ENCODE results near the gene GSTO2. TPM values are rescaled to one million over a fixed set of nuclear protein-coding genes. Genes with fewer than 3 reads are reported as not detected.

GSTO2 gene
- total and polyA plus RNA-seq, 2 of the 4 experiments (the other 2 are of a cell fraction), result 1.4 to 2.3 TPM

- Histone ChIP-seq H4K8ac (ENCODE audit: low read depth in 2 of 2, low read length in 2 of 2) (no peak overlapping the region), H3K9me3 (ENCODE audit: control insufficient read depth, insufficient read depth, low read length) (no peaks in the 10 kb centered on the region), H3K9me1 (ENCODE audit: insufficient read depth, low read length) (no peaks in the 10 kb centered on the region; the same call in 1 of the 2 replicates), H3K18ac (ENCODE audit: low read depth, low read length) (no peak overlapping the region), H3K4ac (ENCODE audit: low read depth, low read length) (no peak overlapping the region), H3K23ac (ENCODE audit: low read depth, low read length) (no peak overlapping the region), H3K56ac (ENCODE audit: extremely low read depth, insufficient read depth, low read length) (no peak overlapping the region), H2BK5ac (ENCODE audit: low read depth, low read length, poor library complexity, severe bottlenecking) (no peak overlapping the region), H2BK120ac (ENCODE audit: low read depth, low read length) (no peak overlapping the region), H3K9ac (ENCODE audit: low read depth, low read length) (no peak overlapping the region), H4K20me1 (ENCODE audit: insufficient read depth, low read length) (no peaks in the 10 kb centered on the region), H3K36me3 (ENCODE audit: control insufficient read depth, insufficient read depth, low read length) (no peaks in the 10 kb centered on the region), H3K27ac (ENCODE audit: insufficient read depth, low read length) (no peak overlapping the region), H2AK5ac (ENCODE audit: low read depth, low read length) (no peak overlapping the region), H4K5ac (ENCODE audit: low read depth, low read length) (no peak overlapping the region), H2BK20ac (ENCODE audit: low read depth, low read length) (no peak overlapping the region), H2AFZ (replicated peaks; ENCODE audit: low read length, poor library complexity) (no peak overlapping the region), H3K4me3 (ENCODE audit: insufficient read depth, low read depth, low read length) (no peak overlapping the region), H4K91ac (ENCODE audit: insufficient read depth, low read depth, low read length) (no peak overlapping the region), H3K27me3 (ENCODE audit: control insufficient read depth, insufficient read depth, low read length) (no peaks in the 10 kb centered on the region), H3K4me1 (ENCODE audit: control insufficient read depth, insufficient read depth, low read length) (peaks cover 13% of the 10 kb centered on the region), H3K79me1 (ENCODE audit: low read depth in 1 of 2, low read length in 2 of 2) (peaks cover 0 to 4% of the 10 kb centered on the region in 2 experiments; a peak in 1 of 4 replicates), H3K4me2 (ENCODE audit: low read depth, low read length) (no peak overlapping the region), H3K14ac (replicated peaks; ENCODE audit: low read depth, low read length) (no peak overlapping the region), H2BK15ac (ENCODE audit: low read depth, low read length) (no peak overlapping the region), H2AK9ac (replicated peaks; ENCODE audit: low read depth, low read length, poor library complexity) (no peak overlapping the region)
- TF ChIP-seq NFE2L2 (IDR thresholded peaks at IDR 0.05; ENCODE audit: low read depth, low read length) (no peak), MXI1 (IDR thresholded peaks at IDR 0.05; ENCODE audit: borderline replicate concordance, low read depth, low read length) (no peak), USF2 (IDR thresholded peaks at IDR 0.05; ENCODE audit: low read depth, low read length) (no peak), ELK1 (IDR thresholded peaks at IDR 0.05; ENCODE audit: borderline replicate concordance, low read depth, low read length) (no peak), RFX5 (IDR thresholded peaks at IDR 0.05; ENCODE audit: low read depth, low read length) (no peak), POLR2A (IDR thresholded peaks at IDR 0.05; ENCODE audit: low read depth, low read length) (no peak), CEBPB (IDR thresholded peaks at IDR 0.05; ENCODE audit: low read depth, low read length) (no peak), CHD1 (IDR thresholded peaks at IDR 0.05; ENCODE audit: low read depth, low read length) (no peak), CTCF (conservative IDR thresholded peaks at IDR 0.05; ENCODE audit: low read depth, low read length) (no peak), BHLHE40 (IDR thresholded peaks at IDR 0.05; ENCODE audit: low read depth, low read length) (no peak), RCOR1 (IDR thresholded peaks at IDR 0.05; ENCODE audit: insufficient replicate concordance, low read length) (no peak), SMC3 (IDR thresholded peaks at IDR 0.05; ENCODE audit: low read depth, low read length) (no peak), FOS (IDR thresholded peaks at IDR 0.05; ENCODE audit: low read depth, low read length) (no peak), MAZ (IDR thresholded peaks at IDR 0.05; ENCODE audit: borderline replicate concordance, low read depth, low read length) (no peak), MAFK (IDR thresholded peaks at IDR 0.05; ENCODE audit: low read depth, low read length) (no peak), RAD21 (IDR thresholded peaks at IDR 0.05; ENCODE audit: low read length) (no peak)
- intact Hi-C loops (cut with micrococcal nuclease), result no loop called here
- ATAC-seq (ENCODE audit: low read depth) (no peak), DNase-seq (no peak)
- dilution Hi-C loops (cut with HindIII; ENCODE audit: low sequenced_read_pairs, unreplicated experiment), result no loop called here
- WGBS, 2 experiments (ENCODE audit: extremely low coverage in 2 of 2, insufficient read length in 1 of 2), result no CpG with 5 or more reads among the region's 2 CpGs
- POLR2A ChIA-PET (ENCODE audit: unreplicated experiment), result no interaction called here
- BruUV-seq (replicated peaks), result no TSS peak
- in situ Hi-C loops (cut with MboI; ENCODE audit: low sequenced_read_pairs), result no loop called here
- CTCF ChIA-PET, result interaction anchor here (0.9 to 1.0 kb wide), 2 partner anchors 11 to 156 kb away, joined by 3 read pairs; partner anchors contain the start of gene SFR1
Measured at GRCh38 chr10:104277785-104278184, 8.8 kb downstream of the GSTO2 start.

All from IMR-90 (cell line).